Karpas-422 (cell line): ENCODE results near the gene NASP. TPM values are rescaled to one million over a fixed set of nuclear protein-coding genes. Genes with fewer than 3 reads are reported as not detected.

Source experiments
- DNase-seq: peaks from one replicate; pipeline ENCODE4 v3.0.0-alpha.2; 2015
- H2AFZ ChIP-seq: fragments of 200-600 bp; sonication (generic); 2 replicates; pipeline ENCODE4 v1.6.1; 2014; ENCODE audit warnings: antibody characterized with exemption, low read length, mixed read lengths
- H3K27ac ChIP-seq: fragments of 200-600 bp; sonication (generic); 2 replicates; pipeline ENCODE4 v1.5.1; 2014; ENCODE audit warnings: mild to moderate bottlenecking, low read length, moderate library complexity
- H3K27me3 ChIP-seq: fragments of 200-600 bp; sonication (generic); 2 replicates; pipeline ENCODE4 v1.6.1; 2014; ENCODE audit warnings: low read length, mixed read lengths
- H3K36me3 ChIP-seq: fragments of 200-600 bp; sonication (generic); 2 replicates; pipeline ENCODE4 v1.6.1; 2014; ENCODE audit warnings: low read length, mixed read lengths; ENCODE audit not compliant: insufficient read depth
- H3K4me1 ChIP-seq: fragments of 200-600 bp; sonication (generic); 2 replicates; pipeline ENCODE4 v1.6.1; 2014; ENCODE audit warnings: mild to moderate bottlenecking, low read length, mixed read lengths
- H3K4me2 ChIP-seq: fragments of 200-600 bp; sonication (generic); 2 replicates; pipeline ENCODE4 v1.6.1; 2014; ENCODE audit warnings: low read length, low read depth, mild to moderate bottlenecking; ENCODE audit not compliant: poor library complexity, severe bottlenecking
- H3K4me3 ChIP-seq: fragments of 200-600 bp; sonication (generic); 2 replicates; pipeline ENCODE4 v1.5.1; 2014; ENCODE audit warnings: mild to moderate bottlenecking, antibody characterized with exemption, low read length, mixed read lengths
- H3K79me2 ChIP-seq: fragments of 200-600 bp; sonication (generic); 2 replicates; pipeline ENCODE4 v1.6.1; 2014; ENCODE audit warnings: mild to moderate bottlenecking, low read length, mixed read lengths
- H3K9ac ChIP-seq: fragments of 200-600 bp; sonication (generic); 2 replicates; pipeline ENCODE4 v1.6.0; 2014; ENCODE audit warnings: low read length
- H3K9me2 ChIP-seq: fragments of 200-600 bp; sonication (generic), shearing (Covaris generic); replicated peaks from 2 replicates; pipeline ENCODE4 v1.6.0; 2014; ENCODE audit warnings: mild to moderate bottlenecking, low read length, moderate library complexity; ENCODE audit not compliant: insufficient read depth
- H3K9me3 ChIP-seq: fragments of 300-700, 200-600 bp; sonication (generic); 2 replicates; pipeline ENCODE4 v1.6.1; 2014; ENCODE audit warnings: low read length, mixed read lengths
- H4K20me1 ChIP-seq: fragments of 200-600 bp; sonication (generic); 2 replicates; pipeline ENCODE4 v1.6.1; 2014; ENCODE audit warnings: mild to moderate bottlenecking, antibody characterized with exemption, low read length, low read depth; ENCODE audit not compliant: insufficient read depth
- total RNA-seq: library from RNA; depleted of rRNA; stranded (reverse); fragments of >200 nt; shearing (Covaris generic); gene quantifications from 2 replicates; pipeline ENCODE4 v1.2.3, GENCODE V29; 2014; ENCODE audit warnings: low replicate concordance

The NASP gene
- total RNA-seq, 1 experiment from 2014 or later = 61.8 TPM

DNA sequence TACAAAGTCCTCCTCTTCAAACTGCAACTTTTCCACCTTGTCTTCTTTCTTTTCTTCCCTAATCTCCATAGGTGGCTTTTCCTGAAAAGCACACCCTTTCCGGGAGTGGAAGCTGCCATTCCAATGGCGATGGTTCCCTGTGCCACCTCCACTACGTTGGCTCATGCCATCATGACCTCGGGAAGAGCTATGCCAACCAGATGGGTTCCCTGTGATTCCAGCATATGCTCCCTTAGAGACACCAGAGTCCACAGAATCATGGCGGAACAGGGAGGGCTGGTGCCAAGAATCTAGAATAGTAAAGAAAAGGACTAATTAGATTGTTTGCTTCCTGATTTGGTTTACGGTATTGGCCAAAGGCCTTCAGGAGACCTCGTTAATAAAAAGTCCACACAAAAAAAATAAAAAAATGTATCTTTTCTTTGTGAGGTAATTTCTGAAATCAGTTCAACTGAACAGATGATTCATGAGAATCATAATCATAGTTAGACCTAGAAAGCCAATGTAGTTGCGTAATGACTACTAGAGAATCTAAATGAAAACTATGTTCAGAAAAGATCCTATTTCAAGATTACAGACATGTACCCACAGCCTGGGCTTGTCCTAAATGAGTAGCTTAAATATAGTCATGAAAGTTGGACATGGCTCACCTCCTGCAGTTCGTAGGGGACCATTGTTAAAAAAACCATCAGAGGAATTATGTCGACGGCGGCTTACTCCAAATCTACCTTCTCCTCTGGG lies 70.9 kb downstream of the NASP start:
- H3K4me3 ChIP-seq = no peak overlapping the region

DNA sequence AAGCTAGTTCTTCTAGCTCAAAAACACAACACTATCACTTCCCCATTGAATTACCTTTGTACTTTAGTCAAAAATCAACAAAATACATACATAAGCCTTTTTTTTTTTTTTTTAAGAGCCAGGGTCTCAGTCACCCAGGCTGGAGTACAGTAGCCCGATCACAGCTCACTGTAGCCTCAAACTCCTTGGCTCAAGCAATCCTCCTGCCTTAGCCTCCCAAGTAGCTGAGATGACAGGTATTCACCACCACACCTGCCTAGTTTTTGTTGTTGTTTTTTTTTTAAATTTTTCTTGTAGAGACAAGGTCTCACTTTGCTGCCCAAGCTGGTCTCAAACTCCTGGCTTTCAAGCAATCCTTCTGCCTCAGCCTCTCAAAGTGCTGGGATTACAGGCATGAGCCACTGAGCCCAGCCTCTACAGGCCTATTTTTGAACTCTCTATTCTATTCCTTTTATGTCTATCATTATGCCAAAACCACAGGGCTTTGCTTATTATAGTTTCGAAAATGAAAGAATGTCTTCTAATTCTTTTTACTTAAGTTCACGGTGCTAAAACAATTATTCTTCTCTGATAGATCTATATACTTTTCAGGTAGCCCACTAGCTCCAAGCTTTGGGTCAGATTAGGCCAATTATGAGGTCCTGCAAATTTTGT lies 72.9 kb downstream of the NASP start:
- H3K36me3 ChIP-seq = peaks cover 73% of the 10 kb centered on the region
- H3K4me2 ChIP-seq = no peak overlapping the region
- no peaks in the 10 kb centered on the region for H3K27me3 ChIP-seq
- no peak overlapping the region for H3K4me3 ChIP-seq
- H3K9ac ChIP-seq = no peak overlapping the region
- no peaks in the 10 kb centered on the region for H3K4me1 ChIP-seq
- no peak for DNase-seq
- no peaks in the 10 kb centered on the region for H3K9me3 ChIP-seq
- H3K27ac ChIP-seq = no peak overlapping the region
- H3K79me2 ChIP-seq = peaks cover 78% of the 10 kb centered on the region
- H4K20me1 ChIP-seq = 0 out of 2 replicates have a peak, but pooled peaks cover 8% of the 10 kb centered on the region
- H3K9me2 ChIP-seq = no peaks in the 10 kb centered on the region
- no peak overlapping the region for H2AFZ ChIP-seq

More for the DNA sequence above, 70.9 kb downstream of the NASP start:
- Histone ChIP-seq H3K4me1 (peaks cover 6% of the 10 kb centered on the region), H3K9me2 (no peaks in the 10 kb centered on the region), H4K20me1 (peaks cover 7% of the 10 kb centered on the region; the same call in 1 of the 2 replicates), H3K27me3 (no peaks in the 10 kb centered on the region), H2AFZ (no peak overlapping the region), H3K36me3 (peaks cover 71% of the 10 kb centered on the region), H3K79me2 (peaks cover 76% of the 10 kb centered on the region), H3K9ac (no peak overlapping the region), H3K4me2 (no peak overlapping the region), H3K9me3 (no peaks in the 10 kb centered on the region), H3K27ac (no peak overlapping the region)
- DNase-seq = no peak

- Histone ChIP-seq H2AFZ (no peak overlapping the region), H3K36me3 (peaks cover 61% of the 10 kb centered on the region), H3K9ac (no peak overlapping the region), H3K9me2 (no peaks in the 10 kb centered on the region), H3K9me3 (no peaks in the 10 kb centered on the region), H3K79me2 (peaks cover 79% of the 10 kb centered on the region), H3K4me2 (no peak overlapping the region), H3K27me3 (no peaks in the 10 kb centered on the region), H3K4me1 (no peaks in the 10 kb centered on the region), H3K4me3 (no peak overlapping the region), H3K27ac (no peak overlapping the region), H4K20me1 (peaks cover 17% of the 10 kb centered on the region)
- DNase-seq = no peak
These were observed 74.3 kb downstream of the NASP start for GRCh38 chr1:45658171-45658570.

- Histone ChIP-seq H3K79me2 (peaks cover 86% of the 10 kb centered on the region), H2AFZ (no peak overlapping the region), H3K4me3 (no peak overlapping the region), H3K9me2 (no peaks in the 10 kb centered on the region), H3K27me3 (no peaks in the 10 kb centered on the region), H3K36me3 (peaks cover 57% of the 10 kb centered on the region), H3K9me3 (no peaks in the 10 kb centered on the region), H3K4me1 (no peaks in the 10 kb centered on the region), H3K4me2 (no peak overlapping the region), H4K20me1 (peaks cover 23% of the 10 kb centered on the region), H3K27ac (no peak overlapping the region), H3K9ac (no peak overlapping the region)
- DNase-seq = no peak
These were observed 75.4 kb downstream of the NASP start for GRCh38 chr1:45659222-45659621.

DNA sequence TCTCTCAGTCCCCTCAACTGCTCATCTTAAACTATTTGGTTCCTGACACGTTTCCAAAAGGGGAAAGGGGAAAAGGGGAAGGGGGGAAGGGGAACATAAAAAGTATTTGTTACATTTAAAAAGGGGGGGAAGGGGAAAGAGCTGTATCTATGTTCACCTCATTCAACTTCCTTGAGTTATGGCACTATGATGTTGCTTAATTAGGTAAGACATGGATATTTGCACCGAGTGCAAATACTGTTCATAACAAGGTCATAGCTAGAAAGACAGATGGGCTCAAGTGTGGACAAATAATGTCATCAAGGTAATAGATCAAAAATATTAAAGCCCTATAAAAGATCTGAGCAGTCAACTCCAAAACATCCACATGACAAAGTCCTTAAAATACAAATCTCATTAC lies 76.5 kb downstream of the NASP start:
- Histone ChIP-seq H2AFZ (no peak overlapping the region), H4K20me1 (peaks cover 25% of the 10 kb centered on the region), H3K9me2 (no peaks in the 10 kb centered on the region), H3K27me3 (no peaks in the 10 kb centered on the region), H3K4me3 (no peak overlapping the region), H3K4me1 (no peaks in the 10 kb centered on the region), H3K79me2 (peaks cover 84% of the 10 kb centered on the region), H3K36me3 (peaks cover 46% of the 10 kb centered on the region), H3K9me3 (no peaks in the 10 kb centered on the region), H3K27ac (no peak overlapping the region), H3K9ac (no peak overlapping the region), H3K4me2 (no peak overlapping the region)
- DNase-seq = no peak

DNA sequence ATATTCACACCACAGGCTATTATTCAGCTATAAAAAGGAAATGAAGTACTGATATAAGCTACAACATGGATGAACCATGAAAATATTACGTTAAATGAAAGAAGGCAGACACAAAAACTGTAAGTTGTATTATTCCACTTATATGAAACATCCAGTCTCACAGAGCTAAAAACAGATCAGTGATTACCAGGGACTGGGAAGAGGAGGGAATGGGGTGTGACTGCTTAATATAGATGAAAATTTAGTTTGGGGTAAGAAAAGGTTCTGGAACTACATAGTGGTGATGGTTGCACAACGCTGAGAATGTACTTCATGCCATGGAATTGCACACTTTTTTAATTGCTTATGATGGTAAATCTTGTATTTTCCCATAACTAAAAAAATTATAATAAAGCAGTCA lies 83.0 kb downstream of the NASP start:
- no peak overlapping the region for H3K4me3 ChIP-seq
- H2AFZ ChIP-seq = no peak overlapping the region
- H3K27ac ChIP-seq = no peak overlapping the region
- peaks cover 3% of the 10 kb centered on the region; the same call in 1 of the 2 replicates for H3K4me1 ChIP-seq
- H3K9me2 ChIP-seq = no peaks in the 10 kb centered on the region
- no peaks in the 10 kb centered on the region for H3K27me3 ChIP-seq
- no peaks in the 10 kb centered on the region for H3K9me3 ChIP-seq
- H3K79me2 ChIP-seq = peaks cover 99% of the 10 kb centered on the region
- H3K4me2 ChIP-seq = no peak overlapping the region
- peaks cover 54% of the 10 kb centered on the region for H4K20me1 ChIP-seq
- H3K36me3 ChIP-seq = peaks cover 5% of the 10 kb centered on the region; the same call in 1 of the 2 replicates
- no peak overlapping the region for H3K9ac ChIP-seq
- no peak for DNase-seq

DNA sequence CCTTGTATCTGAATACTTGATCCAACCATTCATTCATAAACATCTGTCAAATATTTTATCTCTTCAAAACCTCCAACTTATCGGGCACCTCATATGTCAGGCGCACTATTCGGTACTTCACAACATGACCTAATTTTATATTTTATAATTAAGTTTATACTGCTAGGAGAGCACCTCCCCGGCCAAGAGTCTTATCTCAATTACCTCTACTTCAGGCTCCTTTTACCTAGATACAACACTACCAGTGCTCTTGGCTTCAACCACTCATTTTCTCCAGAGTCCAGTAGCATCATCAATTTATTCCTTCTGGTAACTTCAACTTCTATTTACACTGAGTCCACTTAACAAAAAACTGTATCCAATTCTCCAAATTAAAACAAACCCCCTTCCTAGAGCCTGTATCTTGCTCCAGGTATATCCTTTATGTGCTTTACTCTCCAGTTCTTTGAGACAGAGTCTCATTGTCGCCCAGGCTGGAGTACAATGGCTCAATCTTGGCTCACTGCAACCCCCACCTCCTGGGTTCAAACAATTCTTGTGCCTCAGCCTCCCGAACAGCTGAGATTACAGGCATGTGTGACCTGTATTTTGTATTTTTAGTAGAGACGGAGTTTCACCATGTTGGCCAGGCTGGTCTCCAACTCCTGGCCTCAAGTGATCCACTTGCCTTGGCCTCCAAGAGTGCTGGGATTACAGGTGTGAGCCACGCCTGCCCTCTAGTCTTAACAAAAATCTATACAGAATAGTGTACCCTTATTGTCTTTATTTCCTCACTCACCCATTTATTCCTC lies 83.7 kb downstream of the NASP start:
- H3K4me1 ChIP-seq = peaks cover 3% of the 10 kb centered on the region; the same call in 1 of the 2 replicates
- no peak overlapping the region for H3K4me2 ChIP-seq
- peaks cover 99% of the 10 kb centered on the region for H3K79me2 ChIP-seq
- no peak overlapping the region for H3K27ac ChIP-seq
- H3K4me3 ChIP-seq = no peak overlapping the region
- H2AFZ ChIP-seq = no peak overlapping the region
- no peaks in the 10 kb centered on the region for H3K9me3 ChIP-seq
- no peak for DNase-seq
- H3K36me3 ChIP-seq = peaks cover 5% of the 10 kb centered on the region; the same call in 1 of the 2 replicates
- no peaks in the 10 kb centered on the region for H3K9me2 ChIP-seq
- peaks cover 52% of the 10 kb centered on the region for H4K20me1 ChIP-seq
- no peaks in the 10 kb centered on the region for H3K27me3 ChIP-seq
- H3K9ac ChIP-seq = no peak overlapping the region
